HepG2 (cell line): ENCODE measurements around the gene JAZF1. TPM values are rescaled to one million over a fixed set of nuclear protein-coding genes. Genes with fewer than 3 reads are reported as not detected.

ENCODE experiments used
- ATAC-seq: fragments of 200-7000 bp; cut with Tn5 transposase; 3 replicates; pipeline ENCODE4 v1.9.1; 2020; ENCODE audit warnings: mild to moderate bottlenecking, moderate library complexity
- BruUV-seq: library from RNA; stranded (reverse); fragments of 400-500 nt; replicated peaks from 2 replicates; lab custom pipeline; 2021; lab: Mats Ljungman, UMichigan
- CTCF ChIA-PET: fragments of 300-600 bp; formaldehyde crosslinking; extraction: SDS; loops from one replicate; lab custom pipeline; 2021; ENCODE audit warnings: low total read pairs, inconsistent platforms, low intra/inter-chr PET ratio; lab: Yijun Ruan, JAX
- POLR2A ChIA-PET: fragments of 350-600 bp; sonication (Branson Sonifier 250); formaldehyde crosslinking; loops from one replicate; lab custom pipeline; 2020; ENCODE audit warnings: antibody characterized with exemption, inconsistent platforms; lab: Yijun Ruan, JAX
- DNase-seq: peaks from one replicate; pipeline ENCODE4 v3.0.0-alpha.2; 2015; ENCODE audit warnings: low spot score
- FAIRE-seq: peaks from 3 replicates; lab custom pipeline; 2011; peaks lifted over from hg19 to GRCh38; lab: Jason Lieb, UNC
- H2AFZ ChIP-seq: one replicate; pipeline ENCODE4 v1.6.1; 2011; ENCODE audit warnings: low read length, inconsistent platforms
- H3K27ac ChIP-seq: fragments of 300-600 bp; 3 replicates; pipeline ENCODE4 v1.8.0; 2011; ENCODE audit warnings: mixed run types, mild to moderate bottlenecking, mixed read lengths, low read length, inconsistent platforms; ENCODE audit not compliant: insufficient read depth; ENCODE audit errors: extremely low read length
- H3K27me3 ChIP-seq, 2 experiments: fragments of 200-600 bp in 1 of 2; 2 replicates in 1 of 2; 3 replicates in 1 of 2; pipeline versions ENCODE4 v1.6.0 to v1.8.0; 2011; ENCODE audit warnings: low read length in 2 of 2, mild to moderate bottlenecking in 2 of 2, moderate library complexity in 2 of 2, inconsistent platforms in 1 of 2; ENCODE audit not compliant: insufficient read depth in 2 of 2, control insufficient read depth in 1 of 2
- H3K36me3 ChIP-seq, 2 experiments: fragments of 200-600 bp in 1 of 2; replicated peaks in 1 of 2; 2 replicates in 1 of 2; 3 replicates in 1 of 2; pipeline versions ENCODE4 v1.5.1 to v1.8.0; 2011; ENCODE audit warnings: low read length in 2 of 2, inconsistent platforms in 1 of 2; ENCODE audit not compliant: insufficient read depth in 2 of 2, control insufficient read depth in 1 of 2
- H3K4me1 ChIP-seq: 2 replicates; pipeline ENCODE4 v1.5.1; 2012; ENCODE audit warnings: low read length, inconsistent platforms; ENCODE audit not compliant: insufficient read depth
- H3K4me2 ChIP-seq: 2 replicates; pipeline ENCODE4 v1.6.0; 2011; ENCODE audit warnings: low read depth, low read length, inconsistent platforms
- H3K4me3 ChIP-seq, 3 experiments: fragments of 200-600 bp in 1 of 3; sonication (generic), shearing (Covaris generic) in 1 of 3; replicated peaks in 1 of 3; 2 replicates each; pipeline ENCODE4 v1.5.1; 2011 to 2016; ENCODE audit warnings: low read length in 3 of 3, inconsistent platforms in 2 of 3, low read depth in 2 of 3, mild to moderate bottlenecking in 2 of 3, control low read depth in 1 of 3, mixed read lengths in 1 of 3; ENCODE audit not compliant: insufficient read depth in 1 of 3
- H3K79me2 ChIP-seq: one replicate; pipeline ENCODE4 v1.6.1; 2011; ENCODE audit warnings: low read length, inconsistent platforms; ENCODE audit not compliant: insufficient read depth
- H3K9ac ChIP-seq: 2 replicates; pipeline ENCODE4 v1.6.0; 2011; ENCODE audit warnings: mild to moderate bottlenecking, low read depth, low read length, inconsistent platforms; ENCODE audit not compliant: insufficient read depth
- H3K9me3 ChIP-seq: 2 replicates; pipeline ENCODE4 v1.5.1; 2012; ENCODE audit warnings: mild to moderate bottlenecking, low read length
- H4K20me1 ChIP-seq: 2 replicates; pipeline ENCODE4 v1.6.0; 2011; ENCODE audit warnings: inconsistent platforms, mild to moderate bottlenecking, low read length, moderate library complexity; ENCODE audit not compliant: insufficient read depth
- ESRRA ChIP-seq: sonication (generic); formaldehyde crosslinking; IDR thresholded peaks from 2 replicates; pipeline ENCODE4 v1.5.1; 2020; ENCODE audit warnings: mild to moderate bottlenecking, low read depth, missing genetic modification reagents
- HDAC1 ChIP-seq: sonication (generic); formaldehyde crosslinking; IDR thresholded peaks from 2 replicates; pipeline ENCODE4 v1.5.1; 2020; ENCODE audit warnings: mild to moderate bottlenecking, missing genetic modification reagents
- HOXA5 ChIP-seq: sonication (generic); formaldehyde crosslinking; IDR thresholded peaks from 2 replicates; pipeline ENCODE4 v1.4.0; 2020; ENCODE audit warnings: missing genetic modification reagents
- IKZF1 ChIP-seq: fragments of 450-650 bp; IDR thresholded peaks from 2 replicates; pipeline ENCODE4 v1.7.1; 2016
- NR3C1 ChIP-seq: sonication (generic); formaldehyde crosslinking; IDR thresholded peaks from 2 replicates; pipeline ENCODE4 v1.4.0; 2020; ENCODE audit warnings: missing genetic modification reagents
- PHF21A ChIP-seq: sonication (generic); formaldehyde crosslinking; IDR thresholded peaks from 2 replicates; pipeline ENCODE4 v1.5.0; 2020; ENCODE audit warnings: mild to moderate bottlenecking, missing genetic modification reagents
- ZGPAT ChIP-seq: IDR thresholded peaks from 2 replicates; pipeline ENCODE4 v1.6.1; 2016; ENCODE audit warnings: mild to moderate bottlenecking
- ZNF282 ChIP-seq: fragments of 450-650 bp; IDR thresholded peaks from 2 replicates; pipeline ENCODE4 v1.6.1; 2018; ENCODE audit not compliant: partially characterized antibody
- ZNF883 ChIP-seq: sonication (generic); formaldehyde crosslinking; IDR thresholded peaks from 2 replicates; pipeline ENCODE4 v1.5.1; 2020; ENCODE audit warnings: mild to moderate bottlenecking, missing genetic modification reagents; ENCODE audit errors: not compliant biosample characterization
- WGBS: methylation state at CpG from one replicate; pipeline ENCODE4 v1.1.6; 2017; ENCODE audit warnings: low lambda C conversion rate; 5-methylcytosine and 5-hydroxymethylcytosine counted together
- in situ Hi-C: cut with HindIII; loops from 2 replicates; pipeline ENCODE4 v1.10.0; 2017; ENCODE audit warnings: low pct_unique_long_range_greater_than_20kb; ENCODE audit not compliant: extremely low pct_ligation_motif_present
- intact Hi-C: fragments of 100-400 bp; cut with micrococcal nuclease; formaldehyde crosslinking; loops from one replicate; pipeline ENCODE4 v1.10.0; 2022; ENCODE audit not compliant: unreplicated experiment
- polyA plus RNA-seq, 8 experiments: library from polyadenylated mRNA; depleted of rRNA in 3 of 8; stranded (reverse) in 7 of 8; unstranded in 1 of 8; fragments of >200 nt; fragmentation: Illumina TruSeq in 4 of 8; extraction: Trizol in 4 of 8; gene quantifications; 2 replicates each; pipeline versions ENCODE4 v1.2.1 to v1.2.3, GENCODE V29; 2011 to 2016; ENCODE audit warnings: low read depth in 4 of 8, missing spikeins in 1 of 8, mixed read lengths in 1 of 8; ENCODE audit not compliant: insufficient read depth in 1 of 8
- total RNA-seq, 5 experiments: library from RNA; depleted of rRNA; stranded (reverse); fragments of >200 nt; fragmentation: Illumina TruSeq; extraction: Trizol; gene quantifications; 2 replicates each; pipeline ENCODE4 v1.2.3, GENCODE V29; 2016; ENCODE audit warnings: low read depth in 1 of 5

JAZF1 gene
- total and polyA plus RNA-seq, 2 of the 13 experiments (the other 11 are each of a cell fraction or from before 2014, with no cell fraction given), result not detected

- intact Hi-C loops, result no loop called here
- no peak overlapping the region for H3K4me3 ChIP-seq
- no TSS peak for BruUV-seq
- H3K27ac ChIP-seq, result no peak overlapping the region
- ChIA-PET POLR2A (no interaction called here), CTCF (no interaction called here)
- in situ Hi-C loops, result no loop called here
- peaks cover 9% of the 10 kb centered on the region for H3K4me1 ChIP-seq
- ATAC-seq, result no peak
- H4K20me1 ChIP-seq, result no peaks in the 10 kb centered on the region
- DNase-seq, result no peak
- no peak overlapping the region for H2AFZ ChIP-seq
- H3K79me2 ChIP-seq, result no peaks in the 10 kb centered on the region
- WGBS, result 0% methylated on average over 1 of the region's 1 CpG
- H3K9ac ChIP-seq, result no peak overlapping the region
- no peak overlapping the region for H3K4me2 ChIP-seq
- no peak for TF ChIP-seq ESRRA (CRISPR knock-in tag)
- no peak for TF ChIP-seq IKZF1
- TF ChIP-seq ZNF282, result no peak
- TF ChIP-seq PHF21A (CRISPR knock-in tag), result no peak
- TF ChIP-seq HOXA5 (CRISPR knock-in tag), result no peak
- TF ChIP-seq ZGPAT (CRISPR knock-in tag), result no peak
- TF ChIP-seq NR3C1 (CRISPR knock-in tag), result no peak
- TF ChIP-seq ZNF883 (CRISPR knock-in tag), result no peak
- TF ChIP-seq HDAC1, result no peak
- H3K27me3 ChIP-seq, result peaks cover 0 to 3% of the 10 kb centered on the region in 2 experiments; a peak in 1 of 5 replicates
- H3K9me3 ChIP-seq, result no peaks in the 10 kb centered on the region
- H3K36me3 ChIP-seq, result no peaks in the 10 kb centered on the region
- no peak for FAIRE-seq
These were observed 142.3 kb downstream of the JAZF1 start for GRCh38 chr7:28038175-28038797.
